GM15510 (cell line): ENCODE results near the gene SHB.
A peak's percentile ranks its signal among the peaks of the same experiment; 100 is the strongest.

Experiments used
- POLR2A ChIP-seq: IDR thresholded peaks from 3 replicates; pipeline ENCODE4 v1.6.1; 2011; ENCODE audit warnings: borderline replicate concordance; ENCODE audit not compliant: insufficient read length; ENCODE audit errors: extremely low read depth

Gene SHB

DNA sequence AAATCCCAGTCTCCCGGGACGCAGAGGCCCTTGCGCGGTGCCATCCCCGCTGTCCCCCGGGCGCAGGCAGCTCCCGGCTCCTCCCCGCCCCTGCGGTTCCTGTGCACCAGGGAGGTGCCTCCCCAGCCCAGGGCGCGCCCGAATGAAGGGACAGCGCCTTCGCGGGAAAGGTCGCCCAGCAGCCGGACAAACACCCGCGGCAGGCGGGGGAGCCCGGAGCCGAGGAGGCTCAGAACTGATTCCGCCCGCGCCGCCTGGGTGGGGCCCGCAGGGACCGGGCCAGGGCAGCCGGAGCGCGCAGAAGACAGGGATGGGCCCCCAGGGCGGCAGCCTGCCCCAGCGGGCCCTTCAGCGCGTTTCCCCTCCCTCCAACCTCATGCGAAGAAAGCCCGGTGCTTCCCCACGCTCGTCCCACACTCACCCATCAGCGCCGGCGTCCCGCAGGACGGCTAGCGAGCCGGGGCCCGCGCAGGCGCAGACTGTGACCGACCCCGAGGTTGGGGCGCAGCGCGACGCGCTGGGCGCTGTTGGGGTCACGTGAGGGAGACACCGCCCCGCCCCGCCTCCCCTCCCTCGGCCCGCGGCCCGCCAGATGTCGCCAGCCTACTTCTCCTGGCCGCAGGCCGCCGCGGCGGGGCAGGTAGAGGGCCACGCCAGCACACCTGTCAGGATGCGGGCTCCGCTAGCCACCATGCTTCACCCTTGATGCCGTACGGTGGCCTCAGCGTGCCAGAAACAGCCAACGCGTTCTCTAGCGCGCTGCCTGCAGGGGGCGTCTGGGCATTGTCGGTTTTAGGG lies 165.2 kb downstream of the SHB start, which contains the start of gene SLC25A51:
Gene SLC25A51 (minus strand): TSS at position 481 of the 798 bp plus-strand sequence. CDS start 15,577 bp downstream, outside the sequence.
- peak; percentile 86 for TF ChIP-seq POLR2A

- no peak for TF ChIP-seq POLR2A
Observed at GRCh38 chr9:37902796-37903646, 166.0 kb downstream of the SHB start.

DNA sequence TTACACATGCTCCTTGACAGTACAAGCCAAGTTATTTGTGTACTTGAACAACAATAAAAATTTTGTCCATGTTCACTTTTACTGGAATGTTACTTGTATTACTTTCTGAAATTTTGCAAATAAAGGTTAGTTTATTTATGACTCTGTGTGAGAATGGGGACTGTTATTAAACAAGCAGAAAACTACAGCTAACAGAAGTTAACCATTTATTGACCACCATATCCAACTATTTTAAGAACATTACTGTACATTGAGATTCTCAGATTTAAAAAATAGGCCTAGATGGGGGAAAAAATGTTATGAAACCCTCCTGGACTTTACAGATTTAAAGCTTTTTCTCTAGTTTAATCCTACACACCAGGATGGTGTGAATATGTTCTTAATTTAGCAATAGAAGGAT lies 166.9 kb downstream of the SHB start:
- no peak for TF ChIP-seq POLR2A

GRCh38 chr9:37899041-37899440 lies 170.0 kb downstream of the SHB start:
- no peak for TF ChIP-seq POLR2A

DNA sequence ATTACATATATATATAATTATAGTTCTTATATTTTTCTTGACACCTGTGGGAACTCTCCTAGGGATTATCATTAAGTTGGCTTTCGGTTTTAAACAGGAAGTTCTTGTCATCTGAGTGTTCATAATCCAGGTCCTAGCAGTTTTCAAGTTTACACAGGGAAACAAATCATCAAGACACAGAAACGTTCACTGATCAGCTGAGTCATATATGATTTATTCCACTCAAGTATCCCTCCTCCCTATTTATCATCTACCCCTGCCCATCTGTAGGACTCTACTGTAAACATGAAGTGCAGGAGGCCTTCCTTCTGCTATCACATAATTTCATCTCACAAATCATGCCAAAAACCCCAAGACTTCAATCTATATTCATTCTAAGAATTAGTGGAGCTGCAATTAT lies 171.4 kb downstream of the SHB start:
- TF ChIP-seq POLR2A = no peak

GRCh38 chr9:37892063-37892462 lies 177.0 kb downstream of the SHB start:
- TF ChIP-seq POLR2A = no peak

- TF ChIP-seq POLR2A = no peak
Observed at GRCh38 chr9:37889536-37889935, 179.5 kb downstream of the SHB start.

DNA sequence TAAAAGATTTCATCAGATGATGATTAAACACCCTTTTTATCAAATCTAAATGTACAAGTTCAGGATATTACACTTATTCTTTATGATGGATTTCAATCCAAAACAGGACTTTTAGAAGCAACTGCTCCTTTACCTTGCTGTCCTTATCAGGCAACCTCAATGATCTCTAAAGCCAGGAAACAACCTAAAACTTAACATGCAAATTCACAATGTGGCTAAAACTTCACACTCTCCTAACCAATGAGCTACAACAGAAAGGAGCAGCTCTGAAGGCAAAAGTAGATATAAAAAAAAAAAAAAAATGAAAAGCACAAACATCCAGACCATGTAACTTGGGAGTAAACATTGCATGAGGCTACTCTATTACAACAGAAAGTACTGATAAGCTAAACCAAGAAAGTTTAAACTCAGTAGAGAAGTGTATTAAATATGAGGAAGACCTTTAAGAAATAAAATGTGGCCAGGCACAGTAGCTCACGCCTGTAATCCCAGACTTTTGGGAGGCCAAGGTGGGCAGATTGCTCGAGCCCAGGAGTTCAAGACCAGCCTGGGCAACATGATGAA lies 188.0 kb downstream of the SHB start:
- no peak for TF ChIP-seq POLR2A

DNA sequence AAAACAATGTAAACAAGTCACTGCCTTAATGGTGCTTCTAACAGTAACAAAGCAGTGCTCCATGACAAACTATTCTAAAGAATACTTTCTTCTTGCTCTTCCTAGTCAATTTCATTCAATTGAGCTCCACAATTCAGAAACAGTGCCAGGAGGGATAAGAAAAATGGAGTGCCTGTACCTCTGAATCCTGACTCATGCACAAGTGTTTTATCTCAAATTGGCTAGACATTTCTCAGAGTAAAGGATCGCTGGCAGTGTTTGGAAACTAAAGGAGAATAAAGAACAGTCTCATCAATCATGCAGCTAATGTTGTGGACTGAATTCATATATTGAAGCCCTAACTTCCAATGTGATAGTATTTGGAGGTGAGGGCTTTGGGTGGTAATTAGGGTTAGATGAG lies 192.7 kb downstream of the SHB start:
- no peak for TF ChIP-seq POLR2A

DNA sequence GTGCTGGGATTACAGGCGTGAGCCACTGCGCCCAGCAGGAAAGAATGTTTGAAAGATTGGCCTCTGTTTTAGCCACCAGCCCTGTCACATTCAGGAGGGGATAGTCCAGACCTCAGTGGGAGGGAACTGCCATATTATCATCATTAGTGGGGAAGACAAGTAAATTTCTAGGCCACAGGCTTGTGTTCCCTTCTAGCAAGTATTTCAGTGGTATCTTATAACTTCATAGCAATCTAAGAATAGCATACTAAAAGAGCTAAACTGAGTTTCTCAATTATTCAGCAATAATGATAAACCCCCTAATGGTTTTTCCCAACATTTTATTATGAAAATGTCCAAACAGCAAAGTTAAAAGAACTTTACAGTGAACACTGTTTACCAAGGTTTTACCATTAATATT lies 195.1 kb downstream of the SHB start:
- TF ChIP-seq POLR2A = no peak

- TF ChIP-seq POLR2A = no peak
Observed at GRCh38 chr9:37870799-37871176, 198.2 kb downstream of the SHB start.

- TF ChIP-seq POLR2A = no peak
Observed at GRCh38 chr9:37870081-37870798, 198.8 kb downstream of the SHB start.
